Left ventricle myocardium inferior (tissue), 1 donor: Measurements from ENCODE around the gene CS. TPM values are rescaled to one million over a fixed set of nuclear protein-coding genes. Genes with fewer than 3 reads are reported as not detected.

ENCODE experiments used
- DNase-seq: peaks from one replicate; pipeline ENCODE4 v3.0.0-alpha.2; 2020
- H3K27ac ChIP-seq: fragments of 200-600 bp; replicated peaks from 2 replicates; pipeline ENCODE4 v1.8.0; 2021
- H3K27me3 ChIP-seq: fragments of 200-600 bp; 2 replicates; pipeline ENCODE4 v1.8.0; 2021; ENCODE audit warnings: low read depth
- H3K36me3 ChIP-seq: fragments of 200-600 bp; 2 replicates; pipeline ENCODE4 v1.8.0; 2021
- H3K4me1 ChIP-seq: fragments of 200-600 bp; 2 replicates; pipeline ENCODE4 v1.8.0; 2021
- H3K4me3 ChIP-seq: fragments of 200-600 bp; 2 replicates; pipeline ENCODE4 v1.8.0; 2021; ENCODE audit warnings: mild to moderate bottlenecking, moderate library complexity
- H3K9me3 ChIP-seq: fragments of 200-600 bp; replicated peaks from 2 replicates; pipeline ENCODE4 v1.8.0; 2021
- intact Hi-C: fragments of 100-400 bp; cut with micrococcal nuclease; formaldehyde crosslinking; loops from one replicate; pipeline ENCODE4 v1.11.0; 2022
- total RNA-seq: library from RNA; stranded (reverse); fragmentation: NEBNext Ultra II Directional; extraction: Animal tissue kit (Norgen Biotek cat#: 25700); gene quantifications from one replicate; pipeline ENCODE4 v1.2.1, GENCODE V29; 2021
- TF ChIP-seq, protein P1 (sequence below): fragments of 200-600 bp; IDR thresholded peaks from 2 replicates; pipeline ENCODE4 v1.8.0; 2021; ENCODE audit warnings: antibody characterized with exemption, mild to moderate bottlenecking, borderline replicate concordance
- donor health status: DM: no; HTN: yes; CAD: no; lungs with severe emphysema.

CS gene
- total RNA-seq, 1 donor from 2014 or later = 780 TPM

DNA sequence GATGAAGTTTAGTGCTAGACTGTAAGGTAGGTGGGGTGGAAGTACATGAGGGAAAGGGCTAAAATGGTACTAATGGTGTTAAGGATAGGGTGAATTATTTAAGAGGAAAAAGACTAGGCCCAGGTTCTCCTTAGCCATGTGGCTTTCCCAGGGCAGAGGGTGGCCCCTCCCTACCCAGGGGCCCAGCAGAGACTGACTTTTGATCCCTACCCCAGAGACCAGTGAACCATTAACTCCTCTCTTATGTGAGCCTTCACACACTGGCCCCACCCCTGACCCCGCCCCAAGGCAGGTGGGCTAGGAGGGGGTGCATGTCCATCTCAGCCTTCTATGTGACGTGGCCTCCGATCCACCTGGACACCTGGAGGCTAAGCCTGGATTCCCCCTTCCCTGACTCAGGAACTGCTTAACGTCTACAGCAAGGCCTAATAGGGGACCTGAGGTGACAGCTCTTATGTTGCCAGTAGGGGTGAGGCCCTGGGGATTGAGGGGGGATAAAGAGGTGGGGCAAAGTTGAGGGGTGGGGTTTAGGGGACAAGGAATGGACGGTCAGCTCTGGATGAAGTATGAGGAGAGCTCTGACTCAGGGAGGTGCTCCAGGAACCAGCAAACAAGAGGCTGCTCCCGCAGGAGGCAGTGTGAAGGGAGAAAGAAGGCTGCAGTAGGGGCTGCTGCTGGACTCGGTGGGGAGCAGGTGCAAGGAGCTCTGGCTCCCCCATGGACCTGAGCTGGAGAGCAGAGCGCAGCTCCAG, 69.5 kb downstream of the CS start:
- Histone ChIP-seq H3K27ac (no peak overlapping the region), H3K4me3 (no peak overlapping the region), H3K27me3 (no peaks in the 10 kb centered on the region), H3K4me1 (no peaks in the 10 kb centered on the region), H3K9me3 (no peaks in the 10 kb centered on the region), H3K36me3 (peaks cover 13% of the 10 kb centered on the region)
- DNase-seq = no peak
- TF ChIP-seq, protein P1, sequence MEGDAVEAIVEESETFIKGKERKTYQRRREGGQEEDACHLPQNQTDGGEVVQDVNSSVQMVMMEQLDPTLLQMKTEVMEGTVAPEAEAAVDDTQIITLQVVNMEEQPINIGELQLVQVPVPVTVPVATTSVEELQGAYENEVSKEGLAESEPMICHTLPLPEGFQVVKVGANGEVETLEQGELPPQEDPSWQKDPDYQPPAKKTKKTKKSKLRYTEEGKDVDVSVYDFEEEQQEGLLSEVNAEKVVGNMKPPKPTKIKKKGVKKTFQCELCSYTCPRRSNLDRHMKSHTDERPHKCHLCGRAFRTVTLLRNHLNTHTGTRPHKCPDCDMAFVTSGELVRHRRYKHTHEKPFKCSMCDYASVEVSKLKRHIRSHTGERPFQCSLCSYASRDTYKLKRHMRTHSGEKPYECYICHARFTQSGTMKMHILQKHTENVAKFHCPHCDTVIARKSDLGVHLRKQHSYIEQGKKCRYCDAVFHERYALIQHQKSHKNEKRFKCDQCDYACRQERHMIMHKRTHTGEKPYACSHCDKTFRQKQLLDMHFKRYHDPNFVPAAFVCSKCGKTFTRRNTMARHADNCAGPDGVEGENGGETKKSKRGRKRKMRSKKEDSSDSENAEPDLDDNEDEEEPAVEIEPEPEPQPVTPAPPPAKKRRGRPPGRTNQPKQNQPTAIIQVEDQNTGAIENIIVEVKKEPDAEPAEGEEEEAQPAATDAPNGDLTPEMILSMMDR = no peak
- intact Hi-C loops = no loop called here

DNA sequence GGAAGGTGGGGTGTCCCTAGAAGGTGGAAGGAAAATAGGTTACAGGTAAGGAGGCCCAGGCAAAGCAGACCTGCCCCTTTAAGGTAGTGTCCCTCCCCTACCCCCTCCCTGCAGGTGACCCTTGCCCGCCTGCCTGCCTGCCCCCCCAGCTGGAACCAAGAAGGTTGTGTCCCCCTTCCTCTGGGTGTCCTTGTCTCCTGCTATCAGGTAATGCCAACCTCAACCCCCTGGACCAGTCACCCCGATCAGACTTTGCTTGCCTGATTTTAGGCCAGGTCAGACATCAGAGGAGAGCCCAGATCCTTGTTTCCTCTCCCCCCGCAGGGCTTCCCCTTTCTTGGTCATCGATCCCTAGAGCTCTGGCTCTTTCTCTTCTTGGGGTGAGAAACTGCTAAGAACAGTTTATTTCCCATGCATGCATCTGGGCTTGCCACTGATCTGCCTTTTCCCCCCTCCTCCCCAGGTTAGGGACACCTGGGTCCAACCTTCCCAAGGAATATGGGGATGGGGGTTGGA, 70.2 kb downstream of the CS start, which contains the start of gene SLC39A5:
Gene SLC39A5 (plus strand): TSS at position 136 of the 516 bp plus-strand sequence. CDS start 1,224 bp downstream, outside the sequence.
- Histone ChIP-seq H3K27ac (no peak within 1 kb of the TSS), H3K9me3 (no peaks in the 10 kb centered on the region)

DNA sequence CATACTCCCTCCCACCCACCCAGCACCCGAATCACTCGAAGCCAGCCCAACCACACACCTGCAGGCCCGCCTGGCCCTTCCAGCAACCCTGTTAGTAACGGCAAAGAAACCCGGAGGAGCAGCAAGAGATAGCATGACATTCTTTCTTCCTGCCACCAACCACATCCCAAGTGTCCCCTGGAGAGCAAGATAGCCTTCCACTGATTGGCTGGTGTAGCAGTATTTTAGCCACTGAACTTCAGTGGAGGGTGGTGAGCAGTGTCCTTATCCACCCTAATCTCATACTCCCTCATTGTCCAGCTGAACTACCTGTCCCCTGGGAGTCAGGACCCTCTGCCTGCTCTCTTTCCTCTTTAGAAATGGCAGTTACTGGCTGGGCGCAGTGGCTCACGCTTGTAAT, 71.0 kb downstream of the CS start:
- no peak for DNase-seq
- H3K4me1 ChIP-seq = peaks cover 11% of the 10 kb centered on the region
- H3K4me3 ChIP-seq = no peak overlapping the region
- TF ChIP-seq, protein P1 = no peak
- no peaks in the 10 kb centered on the region for H3K27me3 ChIP-seq
- no peak overlapping the region for H3K27ac ChIP-seq
- no peaks in the 10 kb centered on the region for H3K9me3 ChIP-seq
- intact Hi-C loops = no loop called here
- peaks cover 13% of the 10 kb centered on the region for H3K36me3 ChIP-seq

More for the DNA sequence above, 70.2 kb downstream of the CS start, which contains the start of gene SLC39A5:
- intact Hi-C loops = no loop called here
- H3K4me1 ChIP-seq = peaks cover 3% of the 10 kb centered on the region
- H3K36me3 ChIP-seq = peaks cover 13% of the 10 kb centered on the region
- H3K27me3 ChIP-seq = no peaks in the 10 kb centered on the region
- no peak for DNase-seq
- no peak within 1 kb of the TSS for H3K4me3 ChIP-seq
- TF ChIP-seq, protein P1 = no peak

DNA sequence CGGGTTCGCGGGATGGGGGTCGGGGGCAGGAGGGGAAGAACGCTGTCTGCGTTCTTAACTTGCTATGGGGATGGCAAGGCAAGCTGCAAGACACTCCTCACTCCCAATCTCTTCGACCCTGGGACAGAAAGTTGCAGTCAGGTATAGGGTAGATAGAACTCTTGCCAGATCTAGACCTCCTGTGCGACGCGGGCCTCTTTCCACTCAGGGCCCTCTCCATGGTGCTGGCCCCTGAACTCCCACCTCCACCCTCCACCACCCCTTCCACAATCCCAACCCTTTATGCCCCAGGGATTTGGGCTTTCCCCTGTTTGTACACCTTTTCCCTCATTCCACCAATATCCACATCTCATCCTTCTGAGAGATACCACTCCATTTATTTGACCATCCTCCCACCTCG, 75.2 kb downstream of the CS start:
- intact Hi-C loops = no loop called here
- no peak for DNase-seq

DNA sequence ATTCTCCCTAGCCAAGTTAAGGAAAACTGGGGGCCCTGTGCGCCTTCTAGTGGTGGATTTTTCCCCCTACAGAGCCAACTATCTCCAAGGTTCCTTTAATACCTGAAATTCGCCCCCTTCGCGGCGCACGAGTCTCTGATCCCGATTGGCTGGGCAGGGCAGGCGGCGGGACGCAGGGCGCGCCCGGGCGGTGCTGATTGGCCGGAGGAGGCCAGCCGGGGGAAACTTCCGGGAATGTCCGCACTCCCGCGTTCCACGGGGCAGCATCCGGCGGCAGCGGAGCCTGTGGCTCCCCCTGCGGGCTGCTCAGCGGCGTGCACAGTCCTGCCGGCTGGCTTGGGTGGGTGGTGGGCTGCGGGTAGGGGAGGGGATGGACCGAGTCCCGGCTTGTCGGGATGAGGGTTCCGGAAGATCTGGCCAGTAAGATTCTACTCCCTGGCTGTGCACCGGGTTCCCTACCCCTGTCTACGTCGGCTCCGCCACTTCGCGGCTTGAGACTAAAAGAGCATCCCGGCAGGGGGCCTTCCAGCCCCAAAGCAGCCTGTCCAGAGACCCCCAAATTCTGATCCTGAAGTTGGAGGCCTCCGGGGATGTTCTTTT, 75.9 kb downstream of the CS start, which contains the start of gene NABP2:
Gene NABP2 (plus strand): TSS at position 241 of the 600 bp plus-strand sequence. CDS start 515 bp downstream, outside the sequence.
- H3K27me3 ChIP-seq = no peaks in the 10 kb centered on the region
- H3K4me3 ChIP-seq = peak within 1 kb of the TSS; percentile 81
- peaks cover 11% of the 10 kb centered on the region for H3K36me3 ChIP-seq
- peak; percentile 99 for DNase-seq
- TF ChIP-seq, protein P1 = peak; percentile 91
- intact Hi-C loops = no loop called here
- no peaks in the 10 kb centered on the region for H3K9me3 ChIP-seq
- peaks cover 56% of the 10 kb centered on the region for H3K4me1 ChIP-seq
- peak within 1 kb of the TSS; percentile 99 for H3K27ac ChIP-seq

More for the DNA sequence above, 75.2 kb downstream of the CS start:
- no peaks in the 10 kb centered on the region for H3K9me3 ChIP-seq
- H3K27me3 ChIP-seq = no peaks in the 10 kb centered on the region
- peak overlapping the region; percentile 99 for H3K27ac ChIP-seq
- H3K4me1 ChIP-seq = peaks cover 49% of the 10 kb centered on the region
- peak overlapping the region; percentile 81 for H3K4me3 ChIP-seq
- peaks cover 13% of the 10 kb centered on the region for H3K36me3 ChIP-seq
- TF ChIP-seq, protein P1 = no peak
